HFFc6 (cell line): ENCODE data around the gene WFDC5. TPM values are rescaled to one million over a fixed set of nuclear protein-coding genes. Genes with fewer than 3 reads are reported as not detected.

Source experiments
- DNase-seq: peaks from one replicate; pipeline ENCODE4 v3.0.0-alpha.2; 2018
- H3K27ac Mint-ChIP-seq: 2 replicates; pipeline ENCODE4 v1.8.0; 2020; ENCODE audit warnings: mild to moderate bottlenecking, mixed read lengths
- H3K27me3 Mint-ChIP-seq: 2 replicates; pipeline ENCODE4 v1.8.0; 2021; ENCODE audit warnings: mild to moderate bottlenecking, moderate library complexity, mixed read lengths; ENCODE audit not compliant: insufficient read depth
- H3K36me3 Mint-ChIP-seq: 2 replicates; pipeline ENCODE4 v1.8.0; 2021; ENCODE audit warnings: low read depth, mixed read lengths
- H3K4me1 Mint-ChIP-seq: 2 replicates; pipeline ENCODE4 v1.8.0; 2020; ENCODE audit warnings: low read depth, mixed read lengths
- H3K4me3 Mint-ChIP-seq: 2 replicates; pipeline ENCODE4 v1.8.0; 2020; ENCODE audit warnings: mild to moderate bottlenecking, moderate library complexity, mixed read lengths
- H3K9me3 Mint-ChIP-seq: 2 replicates; pipeline ENCODE4 v1.8.0; 2020; ENCODE audit warnings: mild to moderate bottlenecking, mixed read lengths
- CTCF ChIP-seq: fragments of 200-600 bp; sonication (generic); IDR thresholded peaks from 2 replicates; pipeline ENCODE4 v1.5.0; 2021; ENCODE audit warnings: antibody characterized with exemption, mild to moderate bottlenecking
- total RNA-seq, 6 experiments: library from RNA; stranded (reverse); fragmentation: NEBNext Ultra II Directional; extraction: Animal tissue kit (Norgen Biotek cat#: 25700); gene quantifications; 2 replicates in 1 of 6; 3 replicates in 5 of 6; pipeline ENCODE4 v1.2.3, GENCODE V29; 2021

Gene WFDC5
- total RNA-seq, 6 experiments from 2014 or later = not detected

- no peaks in the 10 kb centered on the region for H3K27me3 Mint-ChIP-seq
- H3K4me1 Mint-ChIP-seq = peaks cover 69% of the 10 kb centered on the region
- H3K9me3 Mint-ChIP-seq = no peaks in the 10 kb centered on the region
- H3K36me3 Mint-ChIP-seq = peaks cover 37% of the 10 kb centered on the region
- peak; percentile 96 for DNase-seq
- TF ChIP-seq CTCF = no peak
- peak overlapping the region; percentile 91 for H3K27ac Mint-ChIP-seq
- peak overlapping the region; percentile 63 for H3K4me3 Mint-ChIP-seq
Measured at GRCh38 chr20:45088247-45088646, 26.7 kb downstream of the WFDC5 start.

- DNase-seq = peak; percentile 38
- no peak for TF ChIP-seq CTCF
- Mint-ChIP-seq H3K27ac (peak overlapping the region; percentile 91), H3K9me3 (no peaks in the 10 kb centered on the region), H3K4me3 (peak overlapping the region; percentile 63), H3K4me1 (peaks cover 65% of the 10 kb centered on the region), H3K27me3 (no peaks in the 10 kb centered on the region), H3K36me3 (peaks cover 41% of the 10 kb centered on the region)
Measured at GRCh38 chr20:45087814-45088213, 27.2 kb downstream of the WFDC5 start.

- Mint-ChIP-seq H3K27ac (peak overlapping the region; percentile 91), H3K9me3 (no peaks in the 10 kb centered on the region), H3K4me3 (peak overlapping the region; percentile 63), H3K4me1 (peaks cover 64% of the 10 kb centered on the region), H3K27me3 (no peaks in the 10 kb centered on the region), H3K36me3 (peaks cover 45% of the 10 kb centered on the region)
- no peak for DNase-seq
- TF ChIP-seq CTCF = no peak
Measured at GRCh38 chr20:45087097-45087790, 27.7 kb downstream of the WFDC5 start.

- no peak overlapping the region for H3K4me3 Mint-ChIP-seq
- peak; percentile 13; the same call in 1 of the 2 replicates for TF ChIP-seq CTCF
- no peak overlapping the region for H3K27ac Mint-ChIP-seq
- peaks cover 44% of the 10 kb centered on the region for H3K36me3 Mint-ChIP-seq
- peaks cover 65% of the 10 kb centered on the region for H3K4me1 Mint-ChIP-seq
- DNase-seq = no peak
- H3K27me3 Mint-ChIP-seq = no peaks in the 10 kb centered on the region
- no peaks in the 10 kb centered on the region for H3K9me3 Mint-ChIP-seq
Measured at GRCh38 chr20:45085867-45086266, 29.1 kb downstream of the WFDC5 start.

- Mint-ChIP-seq H3K36me3 (peaks cover 42% of the 10 kb centered on the region), H3K4me1 (peaks cover 63% of the 10 kb centered on the region), H3K9me3 (no peaks in the 10 kb centered on the region), H3K27me3 (no peaks in the 10 kb centered on the region), H3K4me3 (no peak overlapping the region), H3K27ac (no peak overlapping the region)
- no peak for TF ChIP-seq CTCF
- DNase-seq = no peak
Measured at GRCh38 chr20:45085289-45085688, 29.7 kb downstream of the WFDC5 start.
